HepG2 (cell line): Measurements from ENCODE around the gene FOXL3. TPM values are rescaled to one million over a fixed set of nuclear protein-coding genes. Genes with fewer than 3 reads are reported as not detected.

Experiments used
- ATF4 ChIP-seq, 2 experiments: fragments of 450-650 bp in 1 of 2; sonication (generic) in 1 of 2; formaldehyde crosslinking; IDR thresholded peaks; 2 replicates each; pipeline versions ENCODE4 v1.5.0 to v1.8.0; 2020 to 2022; ENCODE audit warnings: mild to moderate bottlenecking in 1 of 2, missing genetic modification reagents in 1 of 2
- CREB3 ChIP-seq: sonication (generic); formaldehyde crosslinking; IDR thresholded peaks from 2 replicates; pipeline ENCODE4 v1.5.0; 2020; ENCODE audit warnings: missing genetic modification reagents
- ETV6 ChIP-seq: sonication (generic); formaldehyde crosslinking; conservative IDR thresholded peaks from 2 replicates; pipeline ENCODE4 v1.4.0; 2020; ENCODE audit warnings: missing genetic modification reagents
- FIP1L1 ChIP-seq: fragments of 200-400 bp; formaldehyde crosslinking; IDR thresholded peaks from 2 replicates; pipeline ENCODE4 v1.6.1; 2018; ENCODE audit warnings: low read depth, mild to moderate bottlenecking, low read length, moderate library complexity, borderline replicate concordance; ENCODE audit not compliant: insufficient read depth
- KAT7 ChIP-seq: IDR thresholded peaks from 2 replicates; pipeline ENCODE4 v1.6.1; 2018; ENCODE audit warnings: borderline replicate concordance, missing compliant biosample characterization
- KLF15 ChIP-seq: sonication (generic); formaldehyde crosslinking; IDR thresholded peaks from 2 replicates; pipeline ENCODE4 v1.8.1; 2023; ENCODE audit warnings: borderline replicate concordance, mild to moderate bottlenecking, inconsistent platforms, missing genetic modification reagents, mixed read lengths
- SNAI1 ChIP-seq: sonication (generic); formaldehyde crosslinking; IDR thresholded peaks from 2 replicates; pipeline ENCODE4 v1.5.0; 2020; ENCODE audit warnings: mild to moderate bottlenecking, missing genetic modification reagents, borderline replicate concordance
- ZHX2 ChIP-seq, 2 experiments: sonication (generic) in 1 of 2; formaldehyde crosslinking in 1 of 2; IDR thresholded peaks; 2 replicates each; pipeline versions ENCODE4 v1.6.1 to v1.9.0; 2014 to 2022; ENCODE audit warnings: antibody characterized with exemption in 1 of 2, borderline replicate concordance in 1 of 2, inconsistent platforms in 1 of 2, low read depth in 1 of 2, missing genetic modification reagents in 1 of 2
- ZNF337 ChIP-seq: sonication (generic); formaldehyde crosslinking; IDR thresholded peaks from 2 replicates; pipeline ENCODE4 v1.5.1; 2020; ENCODE audit warnings: missing genetic modification reagents, low read depth, mild to moderate bottlenecking, borderline replicate concordance
- ZNF564 ChIP-seq: sonication (generic); formaldehyde crosslinking; IDR thresholded peaks from 2 replicates; pipeline ENCODE4 v1.8.1; 2023; ENCODE audit warnings: mild to moderate bottlenecking, missing genetic modification reagents
- ZNF878 ChIP-seq: sonication (generic); formaldehyde crosslinking; IDR thresholded peaks from 2 replicates; pipeline ENCODE4 v1.8.1; 2023; ENCODE audit warnings: mild to moderate bottlenecking, missing genetic modification reagents, moderate library complexity
- ZSCAN29 ChIP-seq: sonication (generic); formaldehyde crosslinking; conservative IDR thresholded peaks from 2 replicates; pipeline ENCODE4 v1.4.0; 2020; ENCODE audit warnings: mild to moderate bottlenecking, missing genetic modification reagents
- polyA plus RNA-seq, 8 experiments: library from polyadenylated mRNA; depleted of rRNA in 3 of 8; stranded (reverse) in 7 of 8; unstranded in 1 of 8; fragments of >200 nt; fragmentation: Illumina TruSeq in 4 of 8; extraction: Trizol in 4 of 8; gene quantifications; 2 replicates each; pipeline versions ENCODE4 v1.2.1 to v1.2.3, GENCODE V29; 2011 to 2016; ENCODE audit warnings: low read depth in 4 of 8, missing spikeins in 1 of 8, mixed read lengths in 1 of 8; ENCODE audit not compliant: insufficient read depth in 1 of 8
- total RNA-seq, 5 experiments: library from RNA; depleted of rRNA; stranded (reverse); fragments of >200 nt; fragmentation: Illumina TruSeq; extraction: Trizol; gene quantifications; 2 replicates each; pipeline ENCODE4 v1.2.3, GENCODE V29; 2016; ENCODE audit warnings: low read depth in 1 of 5
- TF ChIP-seq, protein P1 (sequence below): sonication (generic); formaldehyde crosslinking; IDR thresholded peaks from 2 replicates; pipeline ENCODE4 v1.4.0; 2020; ENCODE audit warnings: mild to moderate bottlenecking, missing genetic modification reagents
- TF ChIP-seq, protein P2 (sequence below): sonication (generic); formaldehyde crosslinking; IDR thresholded peaks from 2 replicates; pipeline ENCODE4 v1.4.0; 2020; ENCODE audit warnings: missing genetic modification reagents; ENCODE audit errors: not compliant biosample characterization

The FOXL3 gene
- total and polyA plus RNA-seq, 2 of the 13 experiments (the other 11 are each of a cell fraction or from before 2014, with no cell fraction given), result not detected

DNA sequence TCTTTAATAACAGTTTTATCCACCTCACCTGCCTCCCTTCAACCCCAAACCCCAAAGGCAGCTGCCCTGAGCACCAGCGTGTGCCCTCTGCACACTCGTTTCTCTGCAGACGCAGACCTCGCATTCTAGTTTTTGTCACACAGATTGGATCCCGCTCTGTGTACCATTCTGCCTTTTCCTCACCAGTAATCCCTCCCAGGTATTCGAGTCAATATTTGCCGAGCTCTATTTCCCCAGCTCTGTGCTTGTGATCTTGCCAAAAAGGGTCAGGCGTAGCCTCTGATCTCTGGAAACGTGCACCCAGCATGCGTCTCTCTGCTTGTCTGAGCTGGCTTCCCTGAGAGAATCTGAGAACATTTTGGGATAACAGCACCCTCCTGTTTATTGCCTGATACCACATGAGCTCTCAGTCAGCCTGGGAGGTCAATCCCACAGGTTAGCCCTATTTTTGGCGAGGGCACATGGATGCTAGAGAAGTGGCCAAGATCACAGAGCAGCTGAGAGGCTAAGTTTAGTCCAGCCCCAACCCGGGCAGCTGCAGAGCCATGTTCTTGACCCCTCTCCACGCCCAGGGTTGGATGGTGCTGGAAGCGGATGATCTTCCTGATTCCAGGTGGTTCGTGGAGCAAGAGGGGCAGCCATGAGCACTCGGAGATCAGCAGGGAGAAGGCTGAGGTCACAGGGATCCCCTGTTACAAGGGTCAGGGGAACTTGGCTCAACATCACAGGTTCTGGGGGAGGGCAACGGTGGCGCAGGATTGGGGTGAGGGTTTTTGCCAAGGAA lies 29.1 kb downstream of the FOXL3 start (continued):
- no peak for TF ChIP-seq ZNF337 (CRISPR knock-in tag)
- TF ChIP-seq FIP1L1, result no peak
- TF ChIP-seq SNAI1 (CRISPR knock-in tag), result 0 out of 2 replicates have a peak, but pooled peaks have one; percentile 35
- TF ChIP-seq ZHX2 (IDR thresholded peaks at IDR 0.05; ENCODE audit: low read depth), result no peak
- TF ChIP-seq ZHX2 (CRISPR knock-in tag; IDR thresholded peaks at IDR 0.05; ENCODE audit: borderline replicate concordance), result no peak
- TF ChIP-seq, protein P1, sequence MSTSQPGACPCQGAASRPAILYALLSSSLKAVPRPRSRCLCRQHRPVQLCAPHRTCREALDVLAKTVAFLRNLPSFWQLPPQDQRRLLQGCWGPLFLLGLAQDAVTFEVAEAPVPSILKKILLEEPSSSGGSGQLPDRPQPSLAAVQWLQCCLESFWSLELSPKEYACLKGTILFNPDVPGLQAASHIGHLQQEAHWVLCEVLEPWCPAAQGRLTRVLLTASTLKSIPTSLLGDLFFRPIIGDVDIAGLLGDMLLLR (CRISPR knock-in tag), result no peak
- no peak for TF ChIP-seq KLF15 (CRISPR knock-in tag)
- TF ChIP-seq ZSCAN29, result no peak
- TF ChIP-seq CREB3 (CRISPR knock-in tag), result no peak
- TF ChIP-seq, protein P2, sequence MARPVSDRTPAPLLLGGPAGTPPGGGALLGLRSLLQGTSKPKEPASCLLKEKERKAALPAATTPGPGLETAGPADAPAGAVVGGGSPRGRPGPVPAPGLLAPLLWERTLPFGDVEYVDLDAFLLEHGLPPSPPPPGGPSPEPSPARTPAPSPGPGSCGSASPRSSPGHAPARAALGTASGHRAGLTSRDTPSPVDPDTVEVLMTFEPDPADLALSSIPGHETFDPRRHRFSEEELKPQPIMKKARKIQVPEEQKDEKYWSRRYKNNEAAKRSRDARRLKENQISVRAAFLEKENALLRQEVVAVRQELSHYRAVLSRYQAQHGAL (CRISPR knock-in tag), result no peak
- peak; percentile 49; the same call in 1 of the 2 replicates for TF ChIP-seq ETV6 (CRISPR knock-in tag)
- no peak for TF ChIP-seq ZNF564 (CRISPR knock-in tag)
- TF ChIP-seq ATF4 (CRISPR knock-in tag; IDR thresholded peaks at IDR 0.05), result no peak
- 0 out of 2 replicates have a peak, but pooled peaks have one; percentile 47 for TF ChIP-seq KAT7 (CRISPR knock-in tag)
- no peak for TF ChIP-seq ZNF878 (CRISPR knock-in tag)
